ENCODE results near the gene TDRD7.

Gene TDRD7

GRCh38 chr9:97505845-97506244, 93.9 kb downstream of the TDRD7 start:
- CTCF ChIA-PET: no interaction called here
- TF ChIP-seq NFRKB (IDR thresholded peaks at IDR 0.05) (no peak), FOXM1 (IDR thresholded peaks at IDR 0.05; ENCODE audit: borderline replicate concordance) (no peak), TARDBP (IDR thresholded peaks at IDR 0.05) (no peak), ELF4 (IDR thresholded peaks at IDR 0.05) (no peak), ARNT (IDR thresholded peaks at IDR 0.05) (no peak), PKNOX1 (IDR thresholded peaks at IDR 0.05) (no peak), FOXK2 (IDR thresholded peaks at IDR 0.05) (no peak), SP1 (IDR thresholded peaks at IDR 0.05) (no peak), LEF1 (IDR thresholded peaks at IDR 0.05; ENCODE audit: borderline replicate concordance) (no peak), SUZ12 (IDR thresholded peaks at IDR 0.05) (no peak), ZNF384 (IDR thresholded peaks at IDR 0.05) (no peak), L3MBTL2 (conservative IDR thresholded peaks at IDR 0.05) (no peak), HDGF (IDR thresholded peaks at IDR 0.05; ENCODE audit: borderline replicate concordance) (no peak)
- DNase-seq (ENCODE audit: extremely low spot score): no peak
- POLR2A ChIA-PET: no interaction called here

GRCh38 chr9:97506306-97506705, 94.4 kb downstream of the TDRD7 start:
- POLR2A ChIA-PET: no interaction called here
- DNase-seq (ENCODE audit: extremely low spot score): no peak
- CTCF ChIA-PET: interaction anchor here (0.6 kb wide), 1 partner anchor 9 kb away, joined by 4 read pairs; no protein-coding TSS in a partner anchor
- TF ChIP-seq SUZ12 (IDR thresholded peaks at IDR 0.05) (no peak), ZNF384 (IDR thresholded peaks at IDR 0.05) (no peak), FOXK2 (IDR thresholded peaks at IDR 0.05) (no peak)

- POLR2A ChIA-PET: no interaction called here
- DNase-seq (ENCODE audit: extremely low spot score): no peak
- TF ChIP-seq PKNOX1 (IDR thresholded peaks at IDR 0.05): no peak
- no peak for TF ChIP-seq HDGF (IDR thresholded peaks at IDR 0.05; ENCODE audit: borderline replicate concordance)
- CTCF ChIA-PET: interaction anchor here (0.6 kb wide), 1 partner anchor 9 kb away, joined by 4 read pairs; no protein-coding TSS in a partner anchor
These were observed 94.9 kb downstream of the TDRD7 start for GRCh38 chr9:97506787-97507186.

DNA sequence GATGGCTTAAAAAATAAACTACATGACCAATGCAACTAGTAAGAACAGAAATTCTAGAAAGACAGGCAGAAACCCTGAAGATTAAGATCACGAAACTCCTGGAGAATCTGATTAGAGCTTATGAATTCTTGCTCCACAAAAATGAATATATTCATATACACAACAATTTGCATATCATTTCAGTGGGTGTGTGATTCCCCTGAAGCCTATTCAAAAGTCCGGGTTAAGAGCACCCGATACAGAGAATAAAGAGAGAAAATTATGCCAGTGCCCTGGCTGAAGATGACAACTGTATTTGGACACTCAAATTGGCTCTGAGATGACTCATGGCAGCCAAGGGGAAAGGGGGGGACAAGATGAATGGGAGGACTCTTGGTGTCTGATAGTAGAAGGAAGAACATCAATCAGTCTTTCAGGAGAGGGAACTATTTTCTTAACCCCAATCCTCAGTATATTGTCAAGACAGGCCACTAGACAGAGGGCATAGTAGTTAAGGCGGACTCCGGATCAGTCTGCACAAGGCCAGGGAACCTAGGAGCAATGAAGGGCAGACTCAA, 95.6 kb downstream of the TDRD7 start:
- CTCF ChIA-PET: no interaction called here
- POLR2A ChIA-PET: no interaction called here
- no peak for DNase-seq (ENCODE audit: extremely low spot score)
- no peak for TF ChIP-seq NFRKB (IDR thresholded peaks at IDR 0.05)

GRCh38 chr9:97508852-97509251, 97.0 kb downstream of the TDRD7 start:
- POLR2A ChIA-PET: no interaction called here

GRCh38 chr9:97510797-97511654, 99.1 kb downstream of the TDRD7 start:
- ChIA-PET CTCF (interaction anchor here (0.8 kb wide), 1 partner anchor 88 kb away, joined by 4 read pairs; no protein-coding TSS in a partner anchor), POLR2A (interaction anchor here (1.3 kb wide), 1 partner anchor 9 kb away, joined by 12 read pairs; the partner anchor contains the start of gene TMOD1)
- TF ChIP-seq FOXA1 (IDR thresholded peaks at IDR 0.05) (no peak), SUZ12 (IDR thresholded peaks at IDR 0.05) (no peak), ARNT (IDR thresholded peaks at IDR 0.05) (no peak), PKNOX1 (IDR thresholded peaks at IDR 0.05) (no peak), TARDBP (IDR thresholded peaks at IDR 0.05) (no peak), L3MBTL2 (conservative IDR thresholded peaks at IDR 0.05) (no peak), ELF4 (IDR thresholded peaks at IDR 0.05) (no peak), BHLHE40 (IDR thresholded peaks at IDR 0.05; ENCODE audit: borderline replicate concordance) (no peak), ZNF384 (IDR thresholded peaks at IDR 0.05) (no peak), NFRKB (IDR thresholded peaks at IDR 0.05) (no peak), FOXK2 (IDR thresholded peaks at IDR 0.05) (no peak), CTBP1 (IDR thresholded peaks at IDR 0.05; ENCODE audit: borderline replicate concordance) (no peak), SP1 (IDR thresholded peaks at IDR 0.05) (no peak), FOXM1 (IDR thresholded peaks at IDR 0.05; ENCODE audit: borderline replicate concordance) (no peak), HDGF (IDR thresholded peaks at IDR 0.05; ENCODE audit: borderline replicate concordance) (no peak)

More at GRCh38 chr9:97508852-97509251, 97.0 kb downstream of the TDRD7 start:
- no peak for DNase-seq (ENCODE audit: extremely low spot score)
- CTCF ChIA-PET: no interaction called here
- TF ChIP-seq SP1 (IDR thresholded peaks at IDR 0.05) (no peak), CTBP1 (IDR thresholded peaks at IDR 0.05; ENCODE audit: borderline replicate concordance) (no peak), NFRKB (IDR thresholded peaks at IDR 0.05) (no peak), SUZ12 (IDR thresholded peaks at IDR 0.05) (no peak), ELF4 (IDR thresholded peaks at IDR 0.05) (no peak), ZNF384 (IDR thresholded peaks at IDR 0.05) (no peak), FOXA1 (IDR thresholded peaks at IDR 0.05) (no peak), FOXM1 (IDR thresholded peaks at IDR 0.05; ENCODE audit: borderline replicate concordance) (no peak)

More at GRCh38 chr9:97510797-97511654, 99.1 kb downstream of the TDRD7 start:
- DNase-seq (ENCODE audit: extremely low spot score): no peak
